ENCODE results near the gene LMO2.
"Not testable (repeated sequence)": the region's sequence is repeated elsewhere in the genome, so short reads cannot be mapped to it uniquely, and the experiment has no call there.

The LMO2 gene

DNA sequence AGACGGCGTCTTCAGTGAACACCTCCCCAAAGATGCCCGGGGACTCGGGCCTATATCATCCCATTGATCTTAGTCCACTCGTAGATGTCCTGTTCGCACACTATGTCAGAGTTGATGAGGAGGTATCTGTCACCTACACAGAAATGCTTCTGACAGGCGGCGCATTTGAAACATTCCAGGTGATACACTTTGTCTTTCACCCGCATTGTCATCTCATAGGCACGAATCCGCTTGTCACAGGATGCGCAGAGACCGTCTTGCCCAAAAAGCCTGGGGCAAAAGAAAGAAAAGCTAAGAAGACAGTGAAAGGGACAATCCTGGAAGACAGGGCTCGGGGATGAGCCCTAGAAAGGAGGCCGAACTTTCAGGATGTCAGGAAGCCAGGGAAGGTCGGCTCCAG is 32.6 kb downstream of the LMO2 start:
- DNase-seq: no peak

DNA sequence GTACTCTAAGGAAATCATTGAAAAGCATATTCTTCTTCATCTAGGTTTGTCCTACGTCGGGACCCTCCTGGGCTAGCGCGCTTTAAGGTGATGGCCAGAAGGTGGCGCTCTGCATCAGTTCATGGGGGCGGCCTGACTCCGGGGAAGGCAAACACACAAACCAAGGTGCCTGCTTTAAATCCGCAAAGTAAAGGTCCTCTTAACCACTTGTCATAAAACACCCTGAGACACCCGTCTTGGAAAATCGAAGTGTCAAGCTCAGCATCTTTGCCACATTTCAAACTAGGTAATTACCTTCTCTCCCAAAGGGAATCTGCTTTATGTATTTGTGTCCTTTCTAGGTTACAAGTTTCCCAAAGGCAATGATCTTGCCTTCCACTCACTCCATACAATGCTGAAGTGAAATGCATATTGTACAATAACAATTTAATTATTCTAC is 33.9 kb downstream of the LMO2 start:
- peak; percentile 31 for DNase-seq

DNA sequence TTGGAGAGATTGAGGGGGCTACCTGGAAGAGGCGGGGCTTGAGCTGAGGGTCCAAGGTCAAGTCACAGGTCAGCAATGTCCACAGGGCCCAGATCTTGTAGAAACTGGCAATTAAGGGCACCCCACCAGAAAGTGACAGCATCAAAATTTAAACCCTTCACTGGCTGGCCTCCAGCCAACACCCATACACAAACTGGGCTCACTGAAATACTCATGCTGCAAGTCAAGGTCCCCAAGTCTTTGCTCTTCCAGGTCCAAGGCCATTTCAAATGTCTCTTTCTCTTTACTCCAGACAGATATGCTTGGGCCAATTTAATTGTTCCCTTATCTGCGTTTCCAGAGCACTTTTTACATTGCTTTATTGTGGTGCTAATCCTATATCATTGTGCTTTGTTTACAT is 36.4 kb downstream of the LMO2 start:
- no peak for DNase-seq

DNA sequence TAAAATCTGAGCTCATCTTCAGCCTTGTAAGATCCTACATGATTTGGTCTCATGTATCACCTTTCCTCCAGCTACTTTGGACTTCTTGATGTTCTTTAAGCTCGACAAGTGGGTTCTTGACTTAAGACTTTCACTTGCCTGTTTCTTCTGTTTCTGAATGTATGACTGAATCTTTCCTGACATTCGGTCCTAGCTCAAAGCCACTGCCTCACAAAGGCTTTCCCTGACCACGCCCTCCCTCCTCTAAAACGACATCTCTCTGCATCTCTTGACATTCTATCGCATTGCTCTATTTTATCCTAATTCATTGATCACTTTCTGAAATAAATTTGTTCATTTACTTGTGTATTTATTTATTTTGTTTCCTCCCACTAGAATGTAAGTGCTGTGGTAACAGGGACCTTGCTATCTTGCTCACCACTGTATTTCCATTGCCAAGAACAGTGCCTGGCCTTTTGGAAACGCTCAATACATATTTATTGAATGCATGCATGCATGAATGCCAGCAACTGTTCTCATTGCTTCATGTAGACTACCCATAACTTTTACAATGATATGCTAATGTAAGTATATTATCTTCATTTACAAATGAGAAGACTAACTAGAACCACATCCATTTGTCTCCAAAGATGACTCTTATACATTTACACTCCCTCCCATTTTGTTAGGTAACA is 43.0 kb downstream of the LMO2 start:
- no peak for DNase-seq

DNA sequence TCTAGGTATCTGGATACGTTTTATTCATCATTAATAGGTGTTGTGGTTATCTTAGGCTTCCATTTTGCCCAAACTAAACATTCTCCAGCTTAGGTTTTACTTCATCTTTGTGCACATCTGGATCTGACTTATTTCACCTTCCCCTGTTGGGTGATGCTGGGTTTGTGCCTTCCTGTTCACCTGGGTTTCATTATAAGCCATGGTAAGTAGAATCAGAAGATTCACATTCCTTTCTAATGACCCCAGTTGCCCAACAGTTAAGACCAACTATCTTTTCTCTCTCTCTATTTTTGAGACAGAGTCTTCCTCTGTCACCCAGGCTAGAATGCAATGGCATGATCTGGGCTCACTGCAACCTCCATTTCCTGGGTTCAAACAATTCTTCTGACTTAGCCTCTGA is 44.6 kb downstream of the LMO2 start:
- DNase-seq: no peak

DNA sequence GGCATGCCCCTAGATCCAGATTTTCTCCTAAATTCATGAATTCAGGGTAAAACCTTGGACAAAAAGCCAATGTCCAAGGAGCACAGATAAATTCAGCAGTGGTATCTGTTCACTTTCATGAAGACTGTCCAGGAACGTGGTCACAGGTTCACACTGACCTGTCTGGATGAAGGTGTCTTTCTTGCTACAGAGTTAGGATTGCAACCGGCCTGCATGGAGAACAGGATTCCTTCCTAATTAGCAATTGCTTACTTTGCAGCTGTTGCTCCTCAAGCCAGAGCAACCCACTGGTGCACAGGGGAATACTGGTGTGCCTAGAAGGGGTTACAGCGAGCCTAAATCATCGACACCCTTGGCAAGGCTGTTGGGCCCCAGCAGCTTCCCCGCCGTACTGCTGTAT is 47.6 kb downstream of the LMO2 start:
- no peak for DNase-seq

DNA sequence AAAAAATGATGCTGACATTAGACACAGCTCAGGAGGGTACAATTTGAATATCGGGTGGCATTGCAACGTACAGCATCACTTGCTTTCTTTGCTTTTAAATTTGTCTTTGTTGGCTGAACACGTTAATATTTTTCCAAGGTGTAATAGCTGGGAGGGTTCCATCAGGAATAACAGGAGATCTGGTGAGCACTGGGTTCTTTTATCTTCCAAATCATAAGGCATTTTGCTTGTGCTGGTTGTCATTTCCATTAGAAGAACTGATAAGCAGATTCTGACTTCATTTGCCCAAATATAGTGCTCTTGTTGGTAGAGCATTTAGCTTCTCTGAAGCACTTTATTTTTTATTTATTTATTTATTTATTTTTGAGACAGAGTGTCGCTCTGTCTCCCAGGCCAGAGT is 48.9 kb downstream of the LMO2 start:
- DNase-seq: no peak

DNA sequence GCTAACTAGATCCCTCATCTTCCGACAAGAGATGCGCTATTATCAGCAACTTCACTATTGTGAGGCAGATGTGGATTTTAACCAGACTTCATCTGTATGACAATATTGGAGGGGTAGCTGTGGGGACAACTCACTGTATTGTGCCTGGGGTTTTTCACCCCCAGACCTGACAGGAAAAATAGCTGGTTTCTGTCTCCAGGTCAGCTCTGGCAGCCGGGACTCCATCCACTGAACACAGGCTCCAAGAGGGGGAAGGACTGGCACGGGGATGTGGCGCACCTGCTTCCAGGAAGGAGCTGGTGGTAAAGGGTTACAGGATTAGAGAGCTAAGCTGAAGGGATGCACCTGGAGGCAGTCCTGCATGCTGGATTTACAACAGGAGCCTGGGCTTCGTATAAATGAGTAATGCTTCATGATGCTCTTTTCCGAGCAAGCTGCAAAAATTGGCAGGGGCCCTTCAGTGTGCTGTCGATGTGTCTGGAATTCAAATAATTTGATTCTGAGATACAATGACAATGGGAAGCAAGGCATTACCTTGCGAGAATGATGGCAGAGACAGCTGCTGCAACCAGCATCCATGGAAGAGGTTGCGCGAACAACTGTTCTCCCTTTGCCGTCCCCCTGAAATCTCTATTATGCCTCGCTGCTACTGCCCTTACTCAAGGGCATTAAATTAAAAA is 49.5 kb downstream of the LMO2 start:
- DNase-seq: no peak

DNA sequence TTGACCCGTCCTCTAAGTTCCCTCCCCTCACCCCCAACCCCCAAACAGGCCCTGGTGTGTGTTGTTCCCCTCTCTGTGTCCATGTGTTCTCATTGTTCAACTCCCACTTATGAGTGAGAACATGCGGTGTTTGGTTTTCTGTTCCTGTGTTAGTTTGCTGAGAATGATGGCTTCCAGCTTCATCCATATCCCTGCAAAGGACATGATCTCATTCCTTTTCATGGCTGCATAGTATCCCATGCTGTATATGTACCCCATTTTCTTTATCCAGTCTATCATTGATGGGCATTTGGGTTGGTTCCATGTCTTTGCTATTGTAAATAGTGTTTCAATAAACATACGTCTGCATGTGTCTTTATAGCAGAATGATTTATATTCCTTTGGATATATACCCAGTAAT is 53.6 kb downstream of the LMO2 start:
- not testable (repeated sequence) for DNase-seq

DNA sequence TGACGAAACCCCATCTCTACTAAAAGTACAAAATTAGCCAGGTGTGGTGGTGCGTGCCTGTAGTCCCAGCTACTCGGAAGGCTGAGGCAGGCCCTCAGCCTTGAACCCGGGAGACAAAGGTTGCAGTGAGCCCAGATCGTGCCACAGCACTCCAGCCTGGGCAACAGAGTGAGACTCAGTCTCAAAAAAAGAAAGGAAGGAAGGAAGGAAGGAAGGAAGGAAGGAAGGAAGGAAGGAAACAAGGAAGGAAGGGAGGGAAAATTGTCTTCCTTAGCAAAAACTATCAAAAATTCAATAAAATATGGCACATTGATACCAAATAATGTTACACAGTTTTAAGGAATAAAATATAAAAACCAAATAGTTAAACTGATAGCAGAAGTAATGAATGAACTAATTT is 54.5 kb downstream of the LMO2 start:
- not testable (repeated sequence) for DNase-seq

DNA sequence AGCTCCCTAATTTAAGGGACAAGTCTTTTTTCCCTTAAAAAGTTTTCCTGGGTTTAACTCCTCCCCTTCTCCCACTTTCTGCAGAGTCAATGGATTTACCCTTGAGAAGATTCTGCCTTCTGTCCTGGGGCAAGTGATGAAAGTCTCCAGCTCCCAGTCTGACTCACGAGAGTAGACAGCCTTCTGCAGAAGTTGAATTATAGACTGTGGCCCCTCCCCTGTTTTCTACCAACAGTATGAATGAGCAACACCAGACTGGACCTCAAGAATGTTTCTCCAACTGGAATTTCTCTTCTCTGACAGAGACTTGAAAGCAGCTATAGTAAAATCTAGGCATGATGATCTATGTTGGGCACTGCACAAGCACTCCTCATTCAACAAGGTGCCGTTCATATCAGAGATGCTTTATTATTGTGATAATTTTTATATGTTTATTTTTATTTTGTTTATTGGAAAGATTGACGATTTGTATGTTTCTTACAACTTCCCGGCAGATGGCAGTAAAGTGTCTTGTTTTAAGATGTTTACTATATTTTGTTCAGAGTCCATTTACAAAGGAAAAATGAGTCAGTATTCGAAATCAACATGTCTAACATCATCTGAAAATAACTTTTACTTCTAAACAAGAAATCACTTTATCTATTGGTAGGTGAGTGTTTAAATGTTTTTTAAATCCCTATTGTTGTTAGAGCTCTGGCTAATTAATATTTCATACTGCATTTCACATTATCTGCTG is 56.6 kb downstream of the LMO2 start:
- DNase-seq: peak; percentile 51

DNA sequence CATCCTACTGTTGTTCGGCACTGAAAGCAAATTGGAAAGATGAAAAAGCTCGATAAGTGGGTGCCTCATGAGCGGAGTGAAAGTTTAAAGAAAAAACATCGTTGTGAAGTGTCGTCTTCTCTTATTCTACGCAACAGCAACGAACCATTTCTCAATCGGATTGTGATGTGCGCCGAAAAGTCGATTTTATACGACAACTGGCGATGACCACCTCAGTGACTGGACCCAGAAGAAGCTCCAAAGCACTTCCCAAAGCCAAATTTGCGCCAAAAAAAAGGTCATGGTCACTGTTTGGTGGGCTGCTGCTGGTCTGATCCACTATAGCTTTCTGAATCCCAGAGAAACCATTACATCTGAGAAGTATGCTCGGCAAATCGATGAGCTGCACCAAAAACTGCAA is 59.2 kb downstream of the LMO2 start:
- DNase-seq: no peak

DNA sequence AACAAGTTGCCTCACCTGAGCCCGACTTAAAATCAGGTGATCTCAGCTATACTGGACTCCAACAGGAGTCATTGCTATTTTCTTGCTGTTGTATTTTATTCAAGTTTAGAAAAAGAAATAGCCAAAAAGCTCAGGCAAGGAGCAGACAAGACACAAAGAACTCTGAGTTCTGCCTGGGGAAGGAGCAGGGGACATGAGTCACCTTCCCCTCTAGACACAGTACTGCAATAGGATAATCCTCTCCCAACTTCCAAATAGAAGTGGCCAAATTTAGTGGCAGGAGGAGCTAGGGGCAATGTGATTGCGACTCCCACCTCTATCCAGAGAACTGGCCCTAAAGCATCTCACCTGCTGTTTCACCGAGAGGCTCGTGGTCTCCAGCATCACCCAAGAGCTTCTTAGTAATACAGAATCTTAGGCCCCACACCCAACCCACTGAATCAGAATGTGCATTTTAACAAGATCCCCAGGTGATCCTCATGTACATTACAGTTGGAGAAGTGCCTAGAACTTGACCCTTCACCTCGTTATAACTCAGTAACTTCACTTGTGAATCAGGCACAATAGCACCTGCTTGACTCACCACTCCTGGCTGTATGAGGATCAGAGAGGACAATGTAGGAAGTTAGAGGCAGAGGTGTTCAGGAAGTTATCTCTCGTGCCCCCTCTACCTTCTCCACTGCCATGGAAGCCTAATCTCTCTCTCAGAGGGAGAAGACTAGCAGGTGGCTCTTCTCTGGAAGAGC is 60.8 kb downstream of the LMO2 start:
- no peak for DNase-seq

DNA sequence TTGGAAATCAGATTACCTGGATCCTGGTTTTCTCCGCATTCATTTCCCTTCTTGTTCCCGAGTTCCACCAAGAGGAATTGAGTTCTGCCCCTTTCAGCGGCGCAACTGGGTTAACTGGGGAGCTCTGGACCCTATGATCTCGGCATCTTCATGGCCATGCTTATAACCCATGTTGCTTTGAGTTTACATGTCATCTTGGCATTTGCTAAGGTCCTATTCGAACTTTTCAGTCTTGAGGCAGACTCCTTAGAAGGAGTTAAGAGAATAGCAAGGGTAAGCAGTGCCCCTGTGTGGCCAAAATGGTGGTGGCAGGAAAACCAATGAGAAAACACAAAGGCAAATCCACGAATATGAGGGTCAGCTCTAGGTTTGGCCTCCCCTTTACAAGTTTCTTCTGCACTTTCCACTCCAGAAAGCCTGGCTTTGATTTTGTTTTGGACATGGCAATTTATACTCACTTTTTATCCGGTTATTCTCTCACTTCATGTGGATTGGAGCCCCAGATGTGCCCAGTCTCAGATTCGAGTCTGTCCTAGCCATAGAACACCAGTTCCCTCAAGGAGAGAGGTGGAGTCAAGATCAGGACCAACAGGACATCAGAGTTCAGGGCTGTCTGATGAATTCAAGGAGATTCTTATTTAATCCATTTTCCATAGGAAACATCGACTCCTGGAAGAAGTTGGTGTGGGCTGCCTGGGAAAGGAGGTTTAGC is 62.3 kb downstream of the LMO2 start:
- peak; percentile 56 for DNase-seq

DNA sequence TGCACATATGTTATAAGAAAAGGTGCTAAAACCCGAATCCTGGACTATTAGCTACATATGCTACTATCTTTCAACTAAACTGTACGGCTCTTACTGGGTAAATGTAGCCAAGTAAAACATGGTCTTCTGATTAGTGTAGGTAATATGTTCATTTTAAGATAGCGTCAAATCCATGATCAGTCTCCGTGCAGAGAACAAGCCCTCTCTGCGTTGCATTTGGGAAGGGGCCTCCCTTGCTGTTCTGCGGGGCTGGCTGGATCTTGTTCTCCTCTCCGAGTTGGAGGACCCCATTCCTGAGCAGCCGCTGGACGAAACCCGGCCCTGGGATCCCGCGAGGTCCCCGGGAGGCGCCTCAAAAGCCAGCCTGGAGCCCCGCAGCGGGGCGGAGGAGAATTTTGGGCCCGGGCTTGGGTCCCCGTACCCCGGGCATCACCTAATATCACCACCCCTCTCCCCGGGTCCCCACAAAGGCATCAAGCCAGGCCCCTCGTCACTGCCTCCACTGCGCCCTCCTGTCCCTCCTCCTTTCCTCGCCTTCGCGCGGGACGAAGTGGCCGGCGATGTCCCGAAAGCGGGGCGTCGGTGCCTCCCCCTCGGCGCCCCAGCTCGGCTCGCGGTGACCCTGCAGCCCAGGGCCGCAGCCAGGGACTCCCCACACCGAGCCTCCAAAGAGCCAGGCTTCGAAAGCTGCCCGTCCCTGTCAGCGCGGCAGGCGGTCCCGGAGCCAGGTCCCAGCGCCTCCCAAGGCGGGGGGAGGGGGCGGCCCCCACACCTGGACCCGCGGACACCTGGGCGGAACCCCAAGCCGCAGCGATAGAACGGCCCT is 63.1 kb downstream of the LMO2 start:
- no peak for DNase-seq

DNA sequence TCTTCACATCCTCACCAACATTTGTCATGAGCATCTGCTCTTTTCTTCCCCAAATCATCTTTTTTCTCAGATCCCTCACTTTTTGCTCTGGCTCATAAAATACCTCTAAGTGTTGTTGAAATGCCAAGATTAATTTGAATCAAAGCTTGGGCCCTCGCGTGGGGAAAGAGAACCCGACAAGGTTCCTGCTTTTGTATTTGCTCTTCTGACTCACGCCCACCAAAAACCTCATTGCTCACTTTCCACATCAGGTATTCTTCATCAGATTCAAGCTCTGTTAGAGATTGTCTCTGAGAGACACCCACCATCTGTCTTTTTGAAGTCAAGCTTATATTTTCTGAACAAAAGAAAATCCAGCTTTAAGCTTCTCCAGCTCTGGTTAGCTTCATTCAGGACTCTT is 64.7 kb downstream of the LMO2 start:
- DNase-seq: no peak

DNA sequence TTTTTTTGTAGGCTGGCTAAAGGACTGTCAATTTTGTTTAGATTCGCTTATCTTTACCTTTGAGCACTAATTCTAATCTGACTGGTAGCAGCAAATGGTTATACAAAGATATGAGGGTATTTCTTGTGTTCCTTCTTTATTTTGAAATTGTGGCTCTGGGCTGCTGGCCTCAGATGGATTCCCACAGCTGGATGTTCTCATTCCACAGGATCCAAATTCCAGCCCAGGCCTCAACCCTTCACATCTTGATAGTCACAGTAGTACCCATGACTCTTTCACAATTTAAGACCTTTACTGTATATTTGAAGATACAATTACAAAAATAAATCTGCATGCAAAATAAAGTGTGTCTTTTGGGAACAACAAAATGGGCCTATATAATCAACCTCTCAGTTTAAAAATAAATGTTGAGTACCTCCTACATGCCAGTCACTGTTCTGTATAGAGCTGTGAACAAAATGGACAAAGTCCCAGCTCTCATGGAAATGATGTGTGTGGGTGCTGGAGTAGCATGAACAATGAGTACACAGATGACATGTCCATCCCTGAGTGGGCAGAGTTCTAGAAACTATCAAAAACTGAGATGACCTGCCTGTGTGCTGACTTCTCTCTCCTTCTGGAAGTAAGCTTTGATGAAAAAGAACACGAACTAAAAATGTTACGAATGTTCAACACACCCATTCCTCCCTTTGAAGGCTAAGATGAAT is 65.9 kb downstream of the LMO2 start:
- no peak for DNase-seq

DNA sequence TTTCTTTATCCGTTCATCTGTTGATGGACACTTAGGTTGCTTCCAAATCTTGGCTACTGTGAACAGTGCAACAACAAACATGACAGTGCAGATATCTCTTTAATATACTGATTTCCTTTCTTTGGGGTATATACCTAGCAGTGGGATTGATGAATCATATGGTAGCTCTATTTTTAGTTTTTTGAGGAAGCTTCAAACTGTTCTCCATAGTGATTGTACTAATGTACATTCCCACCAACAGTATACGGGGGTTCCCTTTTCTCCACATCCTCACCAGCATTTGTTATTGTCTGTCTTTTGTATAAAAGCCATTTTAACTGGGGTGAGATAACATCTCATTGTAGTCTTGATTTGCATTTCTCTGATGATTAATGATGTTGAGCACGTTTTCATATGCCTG is 68.9 kb downstream of the LMO2 start:
- DNase-seq: not testable (repeated sequence)

DNA sequence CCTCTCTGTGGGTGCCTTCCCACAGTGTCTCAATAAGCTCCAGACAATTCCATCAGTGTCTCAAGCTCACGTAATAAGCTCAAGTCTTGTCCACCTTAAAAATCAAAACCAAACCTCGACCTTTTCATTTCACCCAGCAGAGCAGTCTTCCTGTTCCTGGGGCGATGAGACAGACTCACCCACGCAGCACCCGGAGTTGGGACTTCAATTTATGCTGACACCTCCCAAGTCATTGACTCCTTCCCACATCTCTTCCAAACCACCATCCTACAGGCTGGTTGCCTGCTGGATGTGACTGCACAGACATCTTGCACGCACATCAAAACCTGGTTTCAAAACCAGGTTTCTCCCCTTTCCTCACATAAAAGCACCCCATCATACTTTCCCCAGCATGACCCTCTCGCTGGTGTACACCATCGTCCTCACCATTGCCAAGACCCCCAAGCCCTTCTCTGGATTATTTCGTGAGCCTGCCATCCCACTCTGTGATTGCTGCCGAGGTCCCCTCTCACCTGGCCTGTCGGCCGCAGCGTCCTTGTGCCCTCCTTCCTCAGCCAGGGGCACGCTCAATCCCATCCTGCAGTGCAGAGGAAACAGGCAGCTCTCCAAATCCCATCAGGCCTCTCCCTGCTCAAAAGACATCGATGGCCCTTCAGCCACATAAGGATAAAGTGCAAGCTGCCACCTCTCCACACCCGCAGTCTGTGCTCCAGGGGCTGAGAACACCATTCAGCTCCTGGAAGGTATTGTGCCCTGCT is 72.4 kb downstream of the LMO2 start:
- no peak for DNase-seq

Data from MV-4-11 (cell line).